ENCODE data around the gene SORCS2.

SORCS2 gene

GRCh38 chr4:7522452-7523220 lies 330.3 kb downstream of the SORCS2 start:
- no peak for DNase-seq

GRCh38 chr4:7523526-7523925 lies 331.2 kb downstream of the SORCS2 start:
- no peak for DNase-seq

GRCh38 chr4:7524064-7524682 lies 331.8 kb downstream of the SORCS2 start:
- no peak for DNase-seq

- no peak for DNase-seq
Measured at GRCh38 chr4:7524843-7525242, 332.5 kb downstream of the SORCS2 start.

- DNase-seq, result no peak
Measured at GRCh38 chr4:7526491-7526890, 334.2 kb downstream of the SORCS2 start.

- no peak for DNase-seq
Measured at GRCh38 chr4:7526929-7527535, 334.7 kb downstream of the SORCS2 start.

- no peak for DNase-seq
Measured at GRCh38 chr4:7529368-7530080, 337.2 kb downstream of the SORCS2 start.

- DNase-seq, result no peak
Measured at GRCh38 chr4:7530082-7530481, 337.7 kb downstream of the SORCS2 start.

- no peak for DNase-seq
Measured at GRCh38 chr4:7530932-7531639, 338.7 kb downstream of the SORCS2 start.

- DNase-seq, result no peak
Measured at GRCh38 chr4:7531640-7531994, 339.3 kb downstream of the SORCS2 start.

GRCh38 chr4:7532043-7532442 lies 339.7 kb downstream of the SORCS2 start:
- DNase-seq, result no peak

- DNase-seq, result no peak
Measured at GRCh38 chr4:7533267-7533666, 340.9 kb downstream of the SORCS2 start.

GRCh38 chr4:7535094-7535493 lies 342.8 kb downstream of the SORCS2 start:
- no peak for DNase-seq

GRCh38 chr4:7535619-7536018 lies 343.3 kb downstream of the SORCS2 start:
- no peak for DNase-seq

GRCh38 chr4:7536876-7537275 lies 344.5 kb downstream of the SORCS2 start:
- DNase-seq, result no peak

GRCh38 chr4:7537853-7538400 lies 345.6 kb downstream of the SORCS2 start:
- no peak for DNase-seq

GRCh38 chr4:7538518-7538917 lies 346.2 kb downstream of the SORCS2 start:
- DNase-seq, result no peak

- no peak for DNase-seq
Measured at GRCh38 chr4:7539186-7539585, 346.8 kb downstream of the SORCS2 start.

GRCh38 chr4:7539659-7540058 lies 347.3 kb downstream of the SORCS2 start:
- DNase-seq, result no peak

GRCh38 chr4:7540206-7540605 lies 347.9 kb downstream of the SORCS2 start:
- no peak for DNase-seq

GRCh38 chr4:7540654-7541413 lies 348.5 kb downstream of the SORCS2 start:
- no peak for DNase-seq

- DNase-seq, result no peak
Measured at GRCh38 chr4:7541414-7541810, 349.1 kb downstream of the SORCS2 start.
